ENCODE measurements around the gene CDYL2.

DNA sequence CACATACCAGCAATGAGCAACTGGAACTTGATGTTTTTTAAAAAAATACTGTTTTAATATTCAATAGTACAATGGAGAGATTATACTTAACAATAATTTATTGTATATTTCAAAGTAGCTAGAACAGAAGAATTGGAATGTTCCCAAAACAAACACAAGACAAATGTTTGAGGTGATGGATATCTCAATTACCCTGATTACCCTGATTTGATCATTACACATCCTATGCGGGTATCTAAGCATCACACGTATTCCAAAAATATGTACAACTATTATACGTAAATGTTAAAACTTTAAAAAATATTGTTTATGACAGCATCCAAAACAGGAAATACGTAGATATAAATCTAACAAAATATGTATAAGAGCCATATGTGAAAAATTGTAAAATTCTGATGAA is 166.8 kb downstream of the CDYL2 start:
- TF ChIP-seq, protein P1, sequence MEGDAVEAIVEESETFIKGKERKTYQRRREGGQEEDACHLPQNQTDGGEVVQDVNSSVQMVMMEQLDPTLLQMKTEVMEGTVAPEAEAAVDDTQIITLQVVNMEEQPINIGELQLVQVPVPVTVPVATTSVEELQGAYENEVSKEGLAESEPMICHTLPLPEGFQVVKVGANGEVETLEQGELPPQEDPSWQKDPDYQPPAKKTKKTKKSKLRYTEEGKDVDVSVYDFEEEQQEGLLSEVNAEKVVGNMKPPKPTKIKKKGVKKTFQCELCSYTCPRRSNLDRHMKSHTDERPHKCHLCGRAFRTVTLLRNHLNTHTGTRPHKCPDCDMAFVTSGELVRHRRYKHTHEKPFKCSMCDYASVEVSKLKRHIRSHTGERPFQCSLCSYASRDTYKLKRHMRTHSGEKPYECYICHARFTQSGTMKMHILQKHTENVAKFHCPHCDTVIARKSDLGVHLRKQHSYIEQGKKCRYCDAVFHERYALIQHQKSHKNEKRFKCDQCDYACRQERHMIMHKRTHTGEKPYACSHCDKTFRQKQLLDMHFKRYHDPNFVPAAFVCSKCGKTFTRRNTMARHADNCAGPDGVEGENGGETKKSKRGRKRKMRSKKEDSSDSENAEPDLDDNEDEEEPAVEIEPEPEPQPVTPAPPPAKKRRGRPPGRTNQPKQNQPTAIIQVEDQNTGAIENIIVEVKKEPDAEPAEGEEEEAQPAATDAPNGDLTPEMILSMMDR (IDR thresholded peaks at IDR 0.05; ENCODE audit: low read depth, low read length) = no peak
- TF ChIP-seq EZH2phosphoT487 (IDR thresholded peaks at IDR 0.05; ENCODE audit: low read depth) = no peak
